Stomach (tissue), 4 donors: ENCODE results near the gene SLC16A1.

Experiments
- CTCF ChIP-seq, 7 experiments: fragments of 450-650 bp in 4 of 7; fragments of 200-600 bp in 3 of 7; sonication (generic) in 3 of 7; IDR thresholded peaks; one replicate each; pipeline ENCODE4 v1.5.1; 2016 to 2019; ENCODE audit warnings: antibody characterized with exemption in 7 of 7, control low read depth in 2 of 7, mild to moderate bottlenecking in 1 of 7
- POLR2A ChIP-seq, 4 donors: fragments of 450-650 bp; IDR thresholded peaks; one replicate each; pipeline ENCODE4 v1.6.1; 2016; ENCODE audit warnings: antibody characterized with exemption in 4 of 4, control low read depth in 2 of 4, mild to moderate bottlenecking in 1 of 4, moderate library complexity in 1 of 4

- no peak for TF ChIP-seq CTCF (IDR thresholded peaks at IDR 0.05)
- TF ChIP-seq POLR2A (IDR thresholded peaks at IDR 0.05): no peak
Measured at GRCh38 chr1:112974646-112975045, 18.6 kb upstream of the SLC16A1 start.
